C4-2B (cell line): ENCODE measurements around the gene FAM240B.

Experiments used
- ZFX ChIP-seq: fragments of 450-650 bp; IDR thresholded peaks from 2 replicates; pipeline ENCODE4 v1.6.1; 2017
- TF ChIP-seq, protein P1 (sequence below): fragments of 450-650 bp; conservative IDR thresholded peaks from 2 replicates; pipeline ENCODE4 v1.5.1; 2017; ENCODE audit warnings: mild to moderate bottlenecking

DNA sequence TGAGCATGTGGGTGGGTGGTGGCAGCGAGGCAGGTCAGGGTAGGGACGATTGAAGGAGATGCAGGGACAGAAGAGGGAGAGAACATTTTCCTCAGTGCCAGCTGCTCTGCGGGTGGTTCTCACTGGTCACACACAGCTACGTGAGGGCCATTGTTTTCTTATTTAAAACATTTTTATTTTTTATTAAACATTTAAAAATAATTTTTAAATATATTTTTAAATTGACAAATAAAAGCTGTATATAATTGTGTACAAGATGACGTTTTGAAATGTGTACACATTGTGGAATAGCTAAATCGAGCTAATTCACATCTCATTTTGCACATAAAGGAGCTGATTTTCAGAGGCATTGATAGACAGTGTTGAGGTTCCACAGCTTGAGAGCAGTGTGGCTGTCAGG lies 14.0 kb downstream of the FAM240B start:
- TF ChIP-seq, protein P1, sequence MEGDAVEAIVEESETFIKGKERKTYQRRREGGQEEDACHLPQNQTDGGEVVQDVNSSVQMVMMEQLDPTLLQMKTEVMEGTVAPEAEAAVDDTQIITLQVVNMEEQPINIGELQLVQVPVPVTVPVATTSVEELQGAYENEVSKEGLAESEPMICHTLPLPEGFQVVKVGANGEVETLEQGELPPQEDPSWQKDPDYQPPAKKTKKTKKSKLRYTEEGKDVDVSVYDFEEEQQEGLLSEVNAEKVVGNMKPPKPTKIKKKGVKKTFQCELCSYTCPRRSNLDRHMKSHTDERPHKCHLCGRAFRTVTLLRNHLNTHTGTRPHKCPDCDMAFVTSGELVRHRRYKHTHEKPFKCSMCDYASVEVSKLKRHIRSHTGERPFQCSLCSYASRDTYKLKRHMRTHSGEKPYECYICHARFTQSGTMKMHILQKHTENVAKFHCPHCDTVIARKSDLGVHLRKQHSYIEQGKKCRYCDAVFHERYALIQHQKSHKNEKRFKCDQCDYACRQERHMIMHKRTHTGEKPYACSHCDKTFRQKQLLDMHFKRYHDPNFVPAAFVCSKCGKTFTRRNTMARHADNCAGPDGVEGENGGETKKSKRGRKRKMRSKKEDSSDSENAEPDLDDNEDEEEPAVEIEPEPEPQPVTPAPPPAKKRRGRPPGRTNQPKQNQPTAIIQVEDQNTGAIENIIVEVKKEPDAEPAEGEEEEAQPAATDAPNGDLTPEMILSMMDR = no peak
- no peak for TF ChIP-seq ZFX
